Inflammatory macrophage treated with lipopolysaccharide for 4 hours (primary cell): Measurements from ENCODE around the gene TEX53.

ENCODE experiments used
- DNase-seq: peaks from one replicate; pipeline ENCODE4 v3.0.0-alpha.2; 2020

TEX53 gene

GRCh38 chr9:114678795-114679194 lies 21.2 kb upstream of the TEX53 start:
- no peak for DNase-seq

DNA sequence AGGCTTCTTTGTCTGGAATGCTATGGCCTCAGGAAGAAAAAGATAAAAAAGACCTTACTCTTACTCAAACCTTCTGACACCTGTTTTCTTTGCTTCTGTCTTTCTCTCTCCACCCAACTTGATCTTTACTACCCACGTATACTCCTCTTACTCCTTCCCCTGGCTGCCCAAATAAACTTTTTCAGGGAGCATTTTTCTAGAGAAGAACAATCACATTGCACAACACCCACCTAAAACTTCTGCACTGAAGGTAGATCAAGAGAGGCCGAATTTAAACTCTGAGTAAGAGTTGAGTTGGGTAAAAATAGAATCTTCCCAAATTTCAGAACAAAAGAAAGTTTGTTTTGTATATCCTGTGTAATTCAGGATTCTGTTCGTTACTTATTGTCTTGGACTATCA lies 20.5 kb upstream of the TEX53 start:
- DNase-seq: no peak

DNA sequence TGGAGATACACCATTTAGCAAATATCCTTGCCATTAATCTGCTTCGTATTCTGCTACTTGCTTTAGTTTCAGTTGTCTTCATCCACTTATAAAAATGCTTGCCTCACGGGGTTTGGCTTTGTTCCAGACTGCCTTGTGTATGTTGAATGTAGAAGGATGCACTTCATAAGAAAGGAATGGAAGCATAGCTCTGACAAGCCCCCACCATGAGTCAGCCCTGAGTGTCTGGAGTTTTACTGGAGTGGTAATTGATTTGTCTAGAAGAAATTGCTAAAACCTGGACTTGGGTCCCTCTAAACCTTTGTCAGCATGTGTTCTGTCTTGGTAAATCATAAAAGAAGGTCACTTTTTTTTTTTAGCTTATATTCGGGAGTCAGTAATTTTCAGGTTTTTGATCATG lies 19.8 kb upstream of the TEX53 start:
- DNase-seq: peak; percentile 41

GRCh38 chr9:114676901-114677300 lies 19.3 kb upstream of the TEX53 start:
- DNase-seq: no peak

GRCh38 chr9:114674798-114675540 lies 17.4 kb upstream of the TEX53 start:
- peak; percentile 36 for DNase-seq

DNA sequence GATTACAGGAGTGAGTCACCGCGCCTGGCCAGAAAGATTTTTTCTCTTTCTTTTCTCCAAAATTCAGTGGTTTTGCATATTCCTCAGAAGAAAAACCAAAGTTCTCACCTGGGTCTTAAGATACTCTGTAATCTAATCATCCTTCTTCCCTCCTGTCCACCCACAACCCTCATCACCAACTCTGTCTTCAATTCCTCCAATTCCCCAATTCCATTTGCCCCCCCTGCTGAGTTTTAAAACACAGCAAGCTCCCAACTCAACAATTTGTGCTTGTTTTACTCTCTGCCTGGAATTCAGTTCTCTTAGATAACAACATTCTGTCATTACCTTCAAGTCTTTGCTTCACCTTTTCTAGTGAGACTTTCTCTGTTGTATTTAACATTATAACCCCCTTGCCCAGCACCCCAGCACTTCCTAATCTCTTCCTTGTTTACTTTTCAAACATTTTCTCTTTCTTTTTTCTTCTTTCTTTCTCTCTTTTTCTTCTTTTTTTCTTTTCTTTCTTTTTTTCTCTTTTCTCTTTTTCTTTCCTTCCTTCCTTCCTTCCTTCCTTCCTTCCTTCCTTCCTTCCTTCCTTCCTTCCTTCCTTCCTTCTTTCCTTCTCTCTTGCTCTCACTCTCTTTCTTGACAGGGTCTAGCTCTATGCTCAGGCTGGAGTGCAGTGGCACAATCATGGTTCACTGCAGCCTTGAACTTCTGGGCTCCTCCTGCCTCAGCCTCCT lies 16.6 kb upstream of the TEX53 start:
- no peak for DNase-seq

GRCh38 chr9:114671605-114672004 lies 14.0 kb upstream of the TEX53 start:
- no peak for DNase-seq

- no peak for DNase-seq
Measured at GRCh38 chr9:114669961-114670360, 12.4 kb upstream of the TEX53 start.

DNA sequence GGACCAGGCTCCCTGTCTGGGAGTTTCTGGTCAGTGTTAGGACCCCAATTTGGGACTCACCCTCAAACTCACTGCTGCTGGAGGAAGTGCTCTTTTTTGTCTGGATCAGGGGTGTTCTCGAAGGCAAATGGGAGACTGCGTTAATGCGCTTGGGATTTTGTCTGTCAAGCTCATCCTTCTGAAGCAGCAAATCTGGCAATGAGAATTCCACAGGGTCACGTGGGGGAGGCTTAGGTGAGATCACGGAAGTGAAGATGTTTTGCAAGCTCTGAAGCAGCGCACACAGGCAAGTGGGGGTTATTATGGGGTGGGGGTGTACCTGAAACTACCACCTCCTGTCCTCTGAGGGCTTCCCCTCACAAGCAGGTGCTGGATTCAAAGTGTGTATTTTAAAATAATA lies 10.5 kb upstream of the TEX53 start:
- no peak for DNase-seq

DNA sequence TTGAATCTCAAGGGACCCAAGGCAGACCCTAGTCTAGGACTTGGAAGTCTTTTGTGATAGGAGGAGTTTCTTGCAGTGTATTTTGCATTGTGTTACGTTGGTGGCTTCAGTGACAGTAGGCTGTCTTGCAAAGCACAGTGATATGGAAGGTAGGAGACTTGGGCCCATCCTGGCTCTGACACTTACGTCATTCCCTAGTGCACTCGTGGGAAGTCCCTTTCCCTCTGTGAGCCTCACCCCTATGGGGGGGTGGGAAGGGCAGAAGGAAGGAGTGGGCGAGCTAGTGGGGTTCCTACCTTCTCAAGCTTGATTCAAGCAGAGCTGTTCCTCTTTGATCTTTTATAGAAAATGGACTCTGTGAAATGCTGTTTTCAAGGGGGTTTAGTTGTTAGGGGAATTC lies 9.2 kb upstream of the TEX53 start:
- DNase-seq: peak; percentile 64

GRCh38 chr9:114666401-114666800 lies 8.8 kb upstream of the TEX53 start:
- peak; percentile 47 for DNase-seq

- DNase-seq: peak; percentile 49
Measured at GRCh38 chr9:114664181-114664580, 6.6 kb upstream of the TEX53 start.

GRCh38 chr9:114662081-114662989 lies 4.7 kb upstream of the TEX53 start:
- peak; percentile 45 for DNase-seq

GRCh38 chr9:114656301-114656700 lies 1.3 kb downstream of the TEX53 start:
- DNase-seq: no peak

DNA sequence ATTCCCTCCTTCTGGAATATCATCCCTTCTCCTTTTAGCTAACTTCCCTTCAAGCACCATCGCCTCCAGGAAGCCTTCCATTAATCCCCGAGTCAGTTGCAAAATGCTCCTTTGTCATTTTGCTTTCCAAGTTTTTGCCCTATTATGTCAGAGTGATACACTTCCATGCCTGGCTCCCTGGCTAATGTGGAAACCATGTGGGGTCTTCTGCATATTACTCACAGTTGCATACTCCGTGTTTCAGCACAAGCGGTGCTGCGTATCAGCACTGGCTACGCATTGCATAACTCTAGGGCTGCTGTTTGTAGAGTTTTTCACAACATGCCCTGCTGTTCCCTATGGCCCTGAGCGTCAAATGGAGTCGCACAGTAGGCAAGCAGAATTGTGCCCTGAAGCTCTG lies 1.9 kb downstream of the TEX53 start:
- peak; percentile 63 for DNase-seq

DNA sequence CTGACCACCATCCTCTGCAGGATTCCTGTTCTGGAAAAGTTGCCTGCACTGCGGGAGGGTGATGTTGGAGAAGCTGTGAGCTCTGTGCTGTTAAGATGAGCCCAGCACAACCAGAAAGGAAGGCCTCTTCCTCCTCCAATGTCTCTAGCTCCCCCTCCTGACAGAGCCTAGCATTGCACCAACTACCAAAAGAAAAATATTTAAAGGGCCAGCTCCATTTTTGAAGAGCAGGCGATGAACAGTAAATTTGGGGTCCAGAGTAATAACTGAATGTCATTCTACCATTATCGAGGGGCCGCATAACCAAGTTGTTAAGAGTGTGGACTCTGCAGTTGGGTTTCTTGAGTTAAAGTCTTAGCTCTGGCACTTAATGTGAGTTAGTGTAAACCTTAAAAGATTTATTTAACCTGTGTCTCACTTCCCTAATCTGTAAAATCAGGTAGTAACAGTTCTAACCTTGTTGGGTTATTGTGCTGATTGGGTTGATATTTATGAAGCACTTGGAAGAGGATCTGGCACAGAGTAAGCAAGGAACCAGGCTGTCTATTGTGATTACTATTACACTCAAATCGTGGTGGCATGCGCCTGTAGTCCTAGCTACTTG lies 3.9 kb downstream of the TEX53 start:
- DNase-seq: peak; percentile 73

- DNase-seq: no peak
Measured at GRCh38 chr9:114652776-114653555, 4.6 kb downstream of the TEX53 start.

DNA sequence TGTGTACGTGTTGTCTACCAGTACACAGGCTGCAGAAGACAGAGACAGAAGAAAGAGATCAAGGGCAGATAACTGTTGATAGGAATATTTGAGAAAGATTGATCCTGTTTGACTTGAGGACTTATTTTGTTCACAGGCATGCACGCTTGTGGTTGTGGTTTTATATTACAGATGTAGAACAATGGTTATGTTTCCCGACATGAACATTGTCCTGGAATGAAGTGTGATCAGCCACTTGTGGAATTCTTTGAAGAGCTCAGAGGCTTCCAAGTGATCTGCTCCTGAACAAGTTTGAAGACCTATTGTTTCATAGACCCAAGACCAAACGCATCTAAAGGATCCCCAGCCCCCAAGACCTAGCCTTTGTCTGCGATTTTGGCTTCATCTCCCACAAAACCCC lies 13.7 kb downstream of the TEX53 start:
- DNase-seq: no peak

DNA sequence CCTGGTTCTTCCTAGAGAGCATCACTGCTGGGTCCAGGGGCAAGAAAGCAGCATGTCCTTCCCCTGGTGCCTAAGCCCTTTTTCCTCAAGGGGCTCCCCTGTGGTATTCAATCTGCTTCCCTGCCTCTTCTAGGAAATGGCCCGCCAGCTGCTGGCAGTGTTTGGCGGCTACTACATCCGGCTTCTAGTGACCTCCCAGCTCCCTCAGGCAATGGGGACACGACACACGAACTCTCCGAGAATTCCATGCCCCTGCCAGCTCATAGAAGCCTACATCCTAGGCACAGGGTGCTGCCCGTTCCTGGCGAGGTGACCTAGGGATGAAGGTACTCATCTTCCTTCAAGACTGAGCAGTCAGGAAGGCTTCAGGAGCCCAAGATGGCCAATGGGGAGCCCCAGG lies 14.6 kb downstream of the TEX53 start:
- no peak for DNase-seq

DNA sequence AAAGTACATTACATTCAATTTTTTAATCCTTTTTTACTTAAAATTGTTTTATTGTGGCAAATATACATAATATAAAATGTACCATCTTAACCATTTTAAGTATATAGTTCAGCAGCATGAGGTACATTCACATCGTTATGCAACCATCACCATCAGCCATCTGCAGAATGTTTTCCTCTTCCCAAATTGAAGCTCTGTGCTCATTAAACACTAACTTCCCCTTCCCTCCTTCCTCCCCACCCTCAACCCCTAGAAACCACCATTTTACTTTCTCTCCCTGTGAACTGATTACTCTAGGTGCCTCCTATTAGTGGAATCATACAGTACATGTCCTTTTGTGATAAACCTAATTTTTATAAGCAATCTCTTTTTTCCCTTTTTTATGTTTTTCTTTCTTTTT lies 15.6 kb downstream of the TEX53 start:
- DNase-seq: peak; percentile 50

DNA sequence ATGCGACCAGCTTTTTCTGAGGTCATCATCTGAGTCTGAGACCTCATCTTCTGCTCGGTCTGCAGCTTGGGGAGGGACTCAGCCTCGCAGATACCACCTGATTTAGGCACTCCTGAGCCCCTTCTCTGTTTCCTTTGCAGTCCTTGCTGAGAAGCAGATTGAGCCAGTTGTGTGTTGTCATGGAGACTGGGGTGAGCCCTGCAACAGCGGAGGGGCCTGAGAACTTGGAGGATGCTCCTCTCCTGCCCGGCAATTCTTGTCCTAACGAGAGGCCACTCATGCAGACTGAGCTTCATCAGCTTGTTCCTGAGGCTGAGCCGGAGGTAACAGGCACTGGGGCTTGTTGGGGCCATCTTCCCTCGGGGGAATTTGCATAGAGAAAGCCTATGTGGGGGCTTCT lies 19.2 kb downstream of the TEX53 start:
- no peak for DNase-seq

DNA sequence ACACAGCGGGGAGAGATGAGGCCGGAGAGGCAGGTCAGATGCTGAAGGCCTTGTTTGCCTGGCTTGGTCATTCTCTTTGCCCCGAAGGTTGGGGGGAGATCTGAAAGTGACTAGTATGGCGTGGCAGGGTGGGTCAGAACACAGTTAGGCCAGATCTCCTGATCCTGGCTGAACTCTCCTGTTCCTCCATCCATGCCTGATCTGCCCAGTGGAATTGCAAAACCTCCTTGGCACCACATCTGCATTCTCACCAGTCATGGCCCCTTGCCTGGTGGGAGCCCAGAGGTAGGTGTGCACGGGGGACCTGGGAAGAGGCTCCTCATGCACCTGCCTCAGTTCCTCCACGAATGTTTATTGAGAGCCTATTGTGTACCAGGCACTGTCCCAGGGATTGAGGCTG lies 23.2 kb downstream of the TEX53 start:
- DNase-seq: no peak
